Stomach (tissue), 9 donors: ENCODE results near the gene TPCN1. TPM values are rescaled to one million over a fixed set of nuclear protein-coding genes. Genes with fewer than 3 reads are reported as not detected.

Experiments used
- DNase-seq, 2 donors: peaks; one replicate each; pipeline versions ENCODE4 v3.0.0 to v3.0.0-alpha.2; 2013 to 2019
- H3K27ac ChIP-seq, 5 donors: fragments of 200-600 bp in 4 of 5; sonication (generic) in 4 of 5; one replicate each; pipeline ENCODE4 v1.5.1; 2013 to 2019; ENCODE audit warnings: mild to moderate bottlenecking in 1 of 5, moderate library complexity in 1 of 5
- H3K27me3 ChIP-seq, 3 donors: fragments of 200-600 bp; sonication (generic); one replicate each; pipeline ENCODE4 v1.5.1; 2017 to 2019; ENCODE audit warnings: mixed run types in 1 of 3
- H3K36me3 ChIP-seq, 4 donors: fragments of 200-600 bp; sonication (generic); 1 replicate in 3 of 4; 2 replicates in 1 of 4; pipeline ENCODE4 v1.5.1; 2016 to 2019
- H3K4me1 ChIP-seq, 4 donors: fragments of 200-600 bp; sonication (generic); one replicate each; pipeline ENCODE4 v1.5.1; 2016 to 2019
- H3K4me3 ChIP-seq, 4 donors: fragments of 200-600 bp; sonication (generic) in 3 of 4; one replicate each; pipeline ENCODE4 v1.5.1; 2016 to 2019; ENCODE audit warnings: mild to moderate bottlenecking in 1 of 4
- H3K9me3 ChIP-seq, 4 donors: fragments of 200-600 bp; sonication (generic); one replicate each; pipeline ENCODE4 v1.5.1; 2016 to 2019
- EP300 ChIP-seq: sonication (generic); formaldehyde crosslinking; IDR thresholded peaks from one replicate; pipeline ENCODE4 v1.6.1; 2017; ENCODE audit warnings: antibody characterized with exemption
- POLR2A ChIP-seq, 4 donors: fragments of 450-650 bp; IDR thresholded peaks; one replicate each; pipeline ENCODE4 v1.6.1; 2016; ENCODE audit warnings: antibody characterized with exemption in 4 of 4, control low read depth in 2 of 4, mild to moderate bottlenecking in 1 of 4, moderate library complexity in 1 of 4
- POLR2AphosphoS5 ChIP-seq, 3 donors: sonication (generic); formaldehyde crosslinking; IDR thresholded peaks; one replicate each; pipeline ENCODE4 v1.6.1; 2016; ENCODE audit warnings: antibody characterized with exemption in 3 of 3
- WGBS, 5 donors: extraction: QIAGEN DNeasy Blood & Tissue Kit in 3 of 5; methylation state at CpG; one replicate each; pipeline versions ENCODE4 v1.1.5 to v1.1.7; 2013 to 2018; 5-methylcytosine and 5-hydroxymethylcytosine counted together
- intact Hi-C: fragments of 100-400 bp; cut with DNase I; formaldehyde crosslinking; loops from one replicate; pipeline ENCODE4 v1.15.1; 2023; ENCODE audit warnings: low total_unique reads
- polyA plus RNA-seq, 3 donors: library from polyadenylated mRNA; stranded (reverse); fragments of 200-250 nt; gene quantifications; one replicate each; pipeline ENCODE4 v1.2.3, GENCODE V29; 2013
- total RNA-seq, 5 donors: library from RNA; depleted of rRNA; stranded (reverse); fragments of >200 nt; gene quantifications; one replicate each; pipeline versions ENCODE4 v1.1.0 to v1.2.3, GENCODE V29; 2014 to 2016
- TF ChIP-seq, protein P1 (sequence below), 7 experiments: fragments of 450-650 bp in 4 of 7; fragments of 200-600 bp in 3 of 7; sonication (generic) in 3 of 7; IDR thresholded peaks; one replicate each; pipeline ENCODE4 v1.5.1; 2016 to 2019; ENCODE audit warnings: antibody characterized with exemption in 7 of 7, control low read depth in 2 of 7, mild to moderate bottlenecking in 1 of 7
- donor health status: healthy with polysubstance abuse.
- donor health status: Bipolar disorder and iron deficiency.
- donor health status: healthy.

Gene TPCN1
- total and polyA plus RNA-seq, 8 donors, result 5.8 to 78.2 (median 30.2) TPM

DNA sequence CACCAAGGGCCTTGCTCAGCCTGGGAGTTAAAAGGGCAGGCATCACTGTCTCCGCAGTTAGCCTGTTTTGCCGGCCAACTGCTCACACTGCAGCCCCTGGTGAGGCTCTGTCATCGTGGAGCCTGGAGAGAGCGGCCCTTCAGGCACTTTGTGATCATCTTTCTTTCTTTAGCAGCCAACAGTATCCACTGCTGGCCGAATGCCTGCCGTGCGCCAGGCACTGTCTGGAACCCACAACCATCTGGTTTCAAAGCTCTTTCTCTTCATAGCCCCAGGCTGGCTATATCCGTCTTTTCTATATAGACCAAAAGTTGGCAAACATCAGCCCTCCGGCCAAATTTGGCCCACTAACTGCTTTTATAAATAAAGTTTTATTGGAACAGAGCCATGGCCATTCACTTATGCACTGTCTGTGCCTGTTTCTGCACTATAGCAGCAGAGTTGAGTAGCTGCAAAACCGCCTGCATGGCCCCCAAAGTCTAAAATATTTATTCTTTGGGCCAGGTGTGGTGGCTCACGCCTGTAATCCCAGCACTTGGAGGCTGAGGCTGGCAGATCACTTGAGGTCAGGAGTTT lies 84.1 kb downstream of the TPCN1 start:
- H3K27ac ChIP-seq, result no peak overlapping the region
- no peak overlapping the region for H3K4me3 ChIP-seq
- peaks cover 49 to 90% (median 85%) of the 10 kb centered on the region in 4 donors for H3K36me3 ChIP-seq
- no peaks in the 10 kb centered on the region for H3K9me3 ChIP-seq
- 93 to 96% (median 96%) methylated on average over 11 of the region's 11 CpGs for WGBS, 5 donors
- no peaks in the 10 kb centered on the region for H3K4me1 ChIP-seq
- DNase-seq, result no peak
- intact Hi-C loops, result no loop called here
- no peaks in the 10 kb centered on the region for H3K27me3 ChIP-seq
- TF ChIP-seq POLR2AphosphoS5 (IDR thresholded peaks at IDR 0.05) (no peak), POLR2A (IDR thresholded peaks at IDR 0.05) (no peak), EP300 (no peak)
- TF ChIP-seq, protein P1, sequence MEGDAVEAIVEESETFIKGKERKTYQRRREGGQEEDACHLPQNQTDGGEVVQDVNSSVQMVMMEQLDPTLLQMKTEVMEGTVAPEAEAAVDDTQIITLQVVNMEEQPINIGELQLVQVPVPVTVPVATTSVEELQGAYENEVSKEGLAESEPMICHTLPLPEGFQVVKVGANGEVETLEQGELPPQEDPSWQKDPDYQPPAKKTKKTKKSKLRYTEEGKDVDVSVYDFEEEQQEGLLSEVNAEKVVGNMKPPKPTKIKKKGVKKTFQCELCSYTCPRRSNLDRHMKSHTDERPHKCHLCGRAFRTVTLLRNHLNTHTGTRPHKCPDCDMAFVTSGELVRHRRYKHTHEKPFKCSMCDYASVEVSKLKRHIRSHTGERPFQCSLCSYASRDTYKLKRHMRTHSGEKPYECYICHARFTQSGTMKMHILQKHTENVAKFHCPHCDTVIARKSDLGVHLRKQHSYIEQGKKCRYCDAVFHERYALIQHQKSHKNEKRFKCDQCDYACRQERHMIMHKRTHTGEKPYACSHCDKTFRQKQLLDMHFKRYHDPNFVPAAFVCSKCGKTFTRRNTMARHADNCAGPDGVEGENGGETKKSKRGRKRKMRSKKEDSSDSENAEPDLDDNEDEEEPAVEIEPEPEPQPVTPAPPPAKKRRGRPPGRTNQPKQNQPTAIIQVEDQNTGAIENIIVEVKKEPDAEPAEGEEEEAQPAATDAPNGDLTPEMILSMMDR (IDR thresholded peaks at IDR 0.05), result no peak

DNA sequence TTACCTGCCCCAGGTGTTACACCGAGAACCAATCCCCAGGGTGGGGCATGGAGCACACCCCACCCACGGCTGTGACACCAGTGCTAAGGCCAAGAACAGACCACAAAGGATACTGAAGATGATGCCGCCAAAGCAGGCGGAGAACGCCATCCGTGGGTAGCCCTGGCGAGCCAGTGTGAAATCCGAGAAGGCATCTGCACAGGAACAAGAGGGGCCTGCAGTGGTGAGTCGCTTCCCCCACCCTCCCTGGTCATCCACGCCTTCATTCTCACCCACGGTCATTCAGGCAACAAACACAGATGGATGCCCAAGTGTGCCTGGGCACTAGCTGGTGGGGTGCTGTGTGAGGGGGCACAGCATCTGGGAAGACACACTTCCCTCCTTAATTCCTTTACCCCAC lies 85.1 kb downstream of the TPCN1 start:
- 82 to 93% (median 89%) methylated on average over 4 to 11 of the region's 11 CpGs for WGBS, 5 donors
- no peak overlapping the region for H3K4me3 ChIP-seq
- peaks cover 49 to 99% (median 92%) of the 10 kb centered on the region in 4 donors for H3K36me3 ChIP-seq
- DNase-seq, result no peak
- intact Hi-C loops, result no loop called here
- TF ChIP-seq POLR2A (IDR thresholded peaks at IDR 0.05) (no peak), EP300 (no peak), POLR2AphosphoS5 (IDR thresholded peaks at IDR 0.05) (no peak)
- TF ChIP-seq, protein P1 (IDR thresholded peaks at IDR 0.05), result no peak
- no peaks in the 10 kb centered on the region for H3K27me3 ChIP-seq
- H3K9me3 ChIP-seq, result no peaks in the 10 kb centered on the region
- no peaks in the 10 kb centered on the region for H3K4me1 ChIP-seq
- no peak overlapping the region for H3K27ac ChIP-seq

DNA sequence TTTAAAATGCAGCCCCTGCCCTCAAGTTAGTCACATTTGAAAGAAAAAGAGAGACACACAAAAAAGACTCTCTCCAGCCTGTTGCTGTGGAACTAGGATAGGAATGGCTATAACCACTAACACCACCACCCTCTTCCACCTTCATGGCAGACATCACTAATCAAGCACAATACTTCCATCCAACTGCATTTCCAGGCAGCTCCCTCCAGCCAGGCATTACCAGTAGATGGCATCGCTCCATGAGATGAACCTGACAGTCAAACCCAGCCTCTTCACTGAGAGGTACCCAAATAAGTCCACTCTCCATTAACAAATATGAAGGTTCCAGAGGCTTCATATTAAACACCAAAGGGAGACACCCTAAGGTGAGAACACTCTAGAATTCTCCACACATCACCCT lies 89.2 kb downstream of the TPCN1 start:
- intact Hi-C loops, result no loop called here
- Histone ChIP-seq H3K27ac (no peak overlapping the region), H3K9me3 (no peaks in the 10 kb centered on the region), H3K27me3 (no peaks in the 10 kb centered on the region), H3K4me1 (no peaks in the 10 kb centered on the region), H3K36me3 (peaks cover 31 to 99% (median 97%) of the 10 kb centered on the region in 4 donors), H3K4me3 (no peak overlapping the region)
- 96 to 100% (median 97%) methylated on average over 1 of the region's 1 CpG for WGBS, 5 donors
- TF ChIP-seq EP300, result no peak
- TF ChIP-seq, protein P1 (IDR thresholded peaks at IDR 0.05), result no peak
- no peak for TF ChIP-seq POLR2A (IDR thresholded peaks at IDR 0.05)
- TF ChIP-seq POLR2AphosphoS5 (IDR thresholded peaks at IDR 0.05), result no peak
- no peak for DNase-seq

DNA sequence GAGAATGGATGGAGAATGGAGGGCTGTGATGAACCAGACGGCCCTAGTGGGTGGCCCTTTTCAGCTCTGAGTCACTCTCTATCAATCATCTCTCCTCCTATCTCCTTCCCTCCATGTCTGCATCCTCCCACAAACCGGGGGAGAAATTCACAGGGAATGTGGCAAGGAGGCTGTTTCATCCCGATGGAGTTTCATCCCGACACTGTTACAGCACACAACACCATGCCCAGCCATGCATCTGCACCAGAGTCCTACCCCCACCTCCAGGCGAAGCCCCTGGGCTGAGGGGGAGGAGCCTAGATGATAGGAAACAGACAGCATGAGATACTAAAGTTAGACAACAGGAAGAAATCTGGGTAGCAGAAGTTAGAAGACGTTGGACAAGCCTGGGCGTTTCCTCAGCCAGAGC lies 92.9 kb downstream of the TPCN1 start:
- 67 to 79% (median 76%) methylated on average over 7 of the region's 7 CpGs for WGBS, 5 donors
- Histone ChIP-seq H3K36me3 (peaks cover 26 to 100% (median 98%) of the 10 kb centered on the region in 4 donors), H3K27me3 (no peaks in the 10 kb centered on the region), H3K4me1 (no peaks in the 10 kb centered on the region), H3K9me3 (no peaks in the 10 kb centered on the region), H3K4me3 (no peak overlapping the region), H3K27ac (no peak overlapping the region)
- DNase-seq, result no peak
- TF ChIP-seq EP300 (no peak), POLR2AphosphoS5 (IDR thresholded peaks at IDR 0.05) (no peak), POLR2A (IDR thresholded peaks at IDR 0.05) (no peak)
- TF ChIP-seq, protein P1 (IDR thresholded peaks at IDR 0.05), result no peak
- intact Hi-C loops, result no loop called here
